Lung (tissue), 12 donors: Measurements from ENCODE around the gene FRAS1. TPM values are rescaled to one million over a fixed set of nuclear protein-coding genes. Genes with fewer than 3 reads are reported as not detected.

Source experiments
- ATAC-seq: fragments of 200-7000 bp; cut with Tn5 transposase; one replicate; pipeline ENCODE4 v1.9.1; 2020; ENCODE audit warnings: moderate number of reproducible peaks; ENCODE audit not compliant: insufficient read depth, low FRiP score
- DNase-seq, 3 donors: peaks; one replicate each; pipeline ENCODE4 v3.0.0-alpha.2; 2013 to 2017
- H3K27ac ChIP-seq, 2 donors: one replicate each; pipeline ENCODE4 v1.5.1; 2013; ENCODE audit warnings: mild to moderate bottlenecking in 2 of 2, moderate library complexity in 2 of 2, control low read depth in 1 of 2, inconsistent platforms in 1 of 2, low read depth in 1 of 2, low read length in 1 of 2
- H3K27me3 ChIP-seq, 3 donors: one replicate each; pipeline ENCODE4 v1.5.1; 2013; ENCODE audit warnings: low read length in 2 of 3; ENCODE audit not compliant: control insufficient read depth in 3 of 3, insufficient read depth in 3 of 3
- H3K36me3 ChIP-seq, 4 donors: one replicate each; pipeline ENCODE4 v1.5.1; 2013; ENCODE audit warnings: low read length in 4 of 4, mild to moderate bottlenecking in 1 of 4, moderate library complexity in 1 of 4; ENCODE audit not compliant: control insufficient read depth in 4 of 4, insufficient read depth in 4 of 4
- H3K4me1 ChIP-seq, 5 donors: one replicate each; pipeline ENCODE4 v1.5.1; 2013; ENCODE audit warnings: low read length in 5 of 5, mild to moderate bottlenecking in 2 of 5, moderate library complexity in 1 of 5; ENCODE audit not compliant: control insufficient read depth in 5 of 5, insufficient read depth in 5 of 5
- H3K4me3 ChIP-seq: one replicate; pipeline ENCODE4 v1.5.1; 2013; ENCODE audit warnings: mild to moderate bottlenecking, control low read depth, moderate library complexity
- H3K9ac ChIP-seq, 2 donors: one replicate each; pipeline ENCODE4 v1.5.1; 2013; ENCODE audit warnings: low read length in 2 of 2, control low read depth in 1 of 2; ENCODE audit not compliant: insufficient read depth in 1 of 2
- H3K9me3 ChIP-seq, 4 donors: one replicate each; pipeline ENCODE4 v1.5.1; 2013; ENCODE audit warnings: low read length in 3 of 4, mild to moderate bottlenecking in 1 of 4, moderate library complexity in 1 of 4; ENCODE audit not compliant: control insufficient read depth in 4 of 4, insufficient read depth in 3 of 4
- CTCF ChIP-seq: IDR thresholded peaks from 2 replicates; pipeline ENCODE4 v1.5.1; 2012; ENCODE audit warnings: mild to moderate bottlenecking; ENCODE audit errors: control extremely low read depth, extremely low read depth
- WGBS, 2 donors: extraction: QIAGEN DNeasy Blood & Tissue Kit; methylation state at CpG; one replicate each; pipeline ENCODE4 v1.1.7; 2013; 5-methylcytosine and 5-hydroxymethylcytosine counted together
- polyA plus RNA-seq, 2 donors: library from polyadenylated mRNA; stranded (reverse); fragments of 200-250 nt; gene quantifications; one replicate each; pipeline ENCODE4 v1.2.1, GENCODE V29; 2013
- total RNA-seq, 2 donors: library from RNA; depleted of rRNA in 1 of 2; stranded (reverse); fragments of >200 nt in 1 of 2; gene quantifications; one replicate each; pipeline ENCODE4 v1.2.1, GENCODE V29; 2014 to 2021
- donor health status: control.
- donor health status: control.
- donor health status: Bipolar disorder and iron deficiency.
- donor health status: healthy.
- donor health status: DM: yes; HTN: yes; CAD: no.

The FRAS1 gene
- total and polyA plus RNA-seq, 4 donors, result 0.45 to 53.8 (median 6.9) TPM

- TF ChIP-seq CTCF, result no peak
- WGBS, 2 donors, result 72 to 88% methylated on average over 3 of the region's 3 CpGs
- Histone ChIP-seq H3K4me1 (peaks cover 0 to 2% (median 0%) of the 10 kb centered on the region in 5 donors), H3K36me3 (no peaks in the 10 kb centered on the region), H3K9me3 (no peaks in the 10 kb centered on the region), H3K4me3 (no peak overlapping the region), H3K27ac (no peak overlapping the region), H3K9ac (no peak overlapping the region), H3K27me3 (no peaks in the 10 kb centered on the region)
- ATAC-seq, result no peak
- DNase-seq, result no peak
These were observed 105.2 kb downstream of the FRAS1 start for GRCh38 chr4:78162342-78162741.

- H3K9ac ChIP-seq, result no peak overlapping the region
- no peaks in the 10 kb centered on the region for H3K9me3 ChIP-seq
- no peaks in the 10 kb centered on the region for H3K36me3 ChIP-seq
- WGBS, 2 donors, result 76 to 84% methylated on average over 3 of the region's 3 CpGs
- peaks cover 0 to 2% (median 0%) of the 10 kb centered on the region in 5 donors for H3K4me1 ChIP-seq
- no peak overlapping the region for H3K27ac ChIP-seq
- no peak overlapping the region for H3K4me3 ChIP-seq
- no peaks in the 10 kb centered on the region for H3K27me3 ChIP-seq
- ATAC-seq, result no peak
- TF ChIP-seq CTCF, result no peak
- DNase-seq, result no peak
These were observed 105.7 kb downstream of the FRAS1 start for GRCh38 chr4:78162821-78163220.

GRCh38 chr4:78165758-78166157, 108.6 kb downstream of the FRAS1 start:
- DNase-seq (no peak), ATAC-seq (no peak)
- Histone ChIP-seq H3K4me3 (no peak overlapping the region), H3K27ac (no peak overlapping the region), H3K9me3 (no peaks in the 10 kb centered on the region), H3K27me3 (peaks cover 0 to 2% (median 0%) of the 10 kb centered on the region in 3 donors), H3K4me1 (peaks cover 0 to 2% (median 0%) of the 10 kb centered on the region in 5 donors), H3K36me3 (no peaks in the 10 kb centered on the region), H3K9ac (no peak overlapping the region)
- TF ChIP-seq CTCF, result no peak
- 90 to 93% methylated on average over 2 of the region's 2 CpGs for WGBS, 2 donors

GRCh38 chr4:78166622-78167021, 109.5 kb downstream of the FRAS1 start:
- H3K9ac ChIP-seq, result no peak overlapping the region
- no peaks in the 10 kb centered on the region for H3K36me3 ChIP-seq
- no peak for DNase-seq
- ATAC-seq, result no peak
- H3K9me3 ChIP-seq, result no peaks in the 10 kb centered on the region
- TF ChIP-seq CTCF, result no peak
- H3K4me3 ChIP-seq, result no peak overlapping the region
- H3K27me3 ChIP-seq, result peaks cover 0 to 2% (median 0%) of the 10 kb centered on the region in 3 donors
- no peak overlapping the region for H3K27ac ChIP-seq
- peaks cover 0 to 2% (median 0%) of the 10 kb centered on the region in 5 donors for H3K4me1 ChIP-seq
